PC-9 (cell line): ENCODE data around the gene KRTAP4-11.

Experiments used
- CTCF ChIP-seq: fragments of 200-600 bp; sonication (generic); conservative IDR thresholded peaks from 2 replicates; pipeline ENCODE4 v1.6.1; 2017; ENCODE audit warnings: mixed run types, antibody characterized with exemption, mild to moderate bottlenecking, moderate library complexity
- EZH2 ChIP-seq: fragments of 200-600 bp; sonication (generic); IDR thresholded peaks from 2 replicates; pipeline ENCODE4 v1.8.0; 2017; ENCODE audit warnings: antibody characterized with exemption, low read depth

DNA sequence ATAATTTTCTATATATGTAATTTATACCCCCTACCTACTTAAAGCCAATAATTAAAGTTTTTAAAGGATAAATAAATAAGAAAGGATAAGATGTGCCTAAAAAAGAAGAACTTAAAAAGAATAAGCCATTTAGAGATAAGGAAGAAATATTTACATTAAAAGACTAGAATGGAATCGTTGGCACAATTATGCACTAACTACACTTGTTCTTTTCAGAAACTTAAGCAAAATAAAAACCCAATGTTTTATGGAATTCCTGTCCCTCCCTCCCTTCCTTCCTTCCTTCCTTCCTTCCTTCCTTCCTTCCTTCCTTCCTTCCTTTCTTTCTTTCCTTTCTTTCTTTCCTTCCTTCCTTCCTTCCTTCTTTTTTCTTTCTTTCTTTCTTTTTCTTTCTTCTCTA is 26.7 kb upstream of the KRTAP4-11 start:
- no peak for TF ChIP-seq CTCF
- TF ChIP-seq EZH2 = no peak
